ENCODE measurements around the gene ECSIT. TPM values are rescaled to one million over a fixed set of nuclear protein-coding genes. Genes with fewer than 3 reads are reported as not detected.

The ECSIT gene
- total RNA-seq, 1 experiment from 2014 or later = 52.8 TPM

DNA sequence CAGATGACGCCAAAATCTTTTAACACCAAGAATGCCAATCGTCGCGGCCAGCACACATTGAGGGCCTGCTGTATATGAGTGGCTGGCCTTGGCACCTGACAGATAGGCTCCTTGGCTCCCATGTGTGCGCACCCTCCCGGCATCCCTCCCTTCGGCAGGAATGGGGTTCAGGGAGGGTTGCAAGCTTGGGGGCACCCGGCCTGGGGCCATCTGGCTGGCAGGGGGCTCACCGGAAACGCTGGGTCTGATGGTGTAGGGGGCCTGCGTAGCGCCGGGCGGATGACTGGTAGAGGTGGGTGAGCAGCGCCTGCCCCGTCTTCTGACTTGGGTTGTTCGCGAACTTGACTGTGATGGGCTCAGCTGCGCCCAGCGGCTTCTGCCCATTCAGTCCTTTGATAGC, 71.1 kb downstream of the ECSIT start:
- TF ChIP-seq SRF (IDR thresholded peaks at IDR 0.05; ENCODE audit: low read depth) (no peak), ELF1 (IDR thresholded peaks at IDR 0.05; ENCODE audit: borderline replicate concordance, low read depth) (no peak)
- TF ChIP-seq, protein P1, sequence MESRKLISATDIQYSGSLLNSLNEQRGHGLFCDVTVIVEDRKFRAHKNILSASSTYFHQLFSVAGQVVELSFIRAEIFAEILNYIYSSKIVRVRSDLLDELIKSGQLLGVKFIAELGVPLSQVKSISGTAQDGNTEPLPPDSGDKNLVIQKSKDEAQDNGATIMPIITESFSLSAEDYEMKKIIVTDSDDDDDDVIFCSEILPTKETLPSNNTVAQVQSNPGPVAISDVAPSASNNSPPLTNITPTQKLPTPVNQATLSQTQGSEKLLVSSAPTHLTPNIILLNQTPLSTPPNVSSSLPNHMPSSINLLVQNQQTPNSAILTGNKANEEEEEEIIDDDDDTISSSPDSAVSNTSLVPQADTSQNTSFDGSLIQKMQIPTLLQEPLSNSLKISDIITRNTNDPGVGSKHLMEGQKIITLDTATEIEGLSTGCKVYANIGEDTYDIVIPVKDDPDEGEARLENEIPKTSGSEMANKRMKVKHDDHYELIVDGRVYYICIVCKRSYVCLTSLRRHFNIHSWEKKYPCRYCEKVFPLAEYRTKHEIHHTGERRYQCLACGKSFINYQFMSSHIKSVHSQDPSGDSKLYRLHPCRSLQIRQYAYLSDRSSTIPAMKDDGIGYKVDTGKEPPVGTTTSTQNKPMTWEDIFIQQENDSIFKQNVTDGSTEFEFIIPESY (IDR thresholded peaks at IDR 0.05; ENCODE audit: extremely low read depth, insufficient replicate concordance, low read length) = no peak
- TF ChIP-seq, protein P2, sequence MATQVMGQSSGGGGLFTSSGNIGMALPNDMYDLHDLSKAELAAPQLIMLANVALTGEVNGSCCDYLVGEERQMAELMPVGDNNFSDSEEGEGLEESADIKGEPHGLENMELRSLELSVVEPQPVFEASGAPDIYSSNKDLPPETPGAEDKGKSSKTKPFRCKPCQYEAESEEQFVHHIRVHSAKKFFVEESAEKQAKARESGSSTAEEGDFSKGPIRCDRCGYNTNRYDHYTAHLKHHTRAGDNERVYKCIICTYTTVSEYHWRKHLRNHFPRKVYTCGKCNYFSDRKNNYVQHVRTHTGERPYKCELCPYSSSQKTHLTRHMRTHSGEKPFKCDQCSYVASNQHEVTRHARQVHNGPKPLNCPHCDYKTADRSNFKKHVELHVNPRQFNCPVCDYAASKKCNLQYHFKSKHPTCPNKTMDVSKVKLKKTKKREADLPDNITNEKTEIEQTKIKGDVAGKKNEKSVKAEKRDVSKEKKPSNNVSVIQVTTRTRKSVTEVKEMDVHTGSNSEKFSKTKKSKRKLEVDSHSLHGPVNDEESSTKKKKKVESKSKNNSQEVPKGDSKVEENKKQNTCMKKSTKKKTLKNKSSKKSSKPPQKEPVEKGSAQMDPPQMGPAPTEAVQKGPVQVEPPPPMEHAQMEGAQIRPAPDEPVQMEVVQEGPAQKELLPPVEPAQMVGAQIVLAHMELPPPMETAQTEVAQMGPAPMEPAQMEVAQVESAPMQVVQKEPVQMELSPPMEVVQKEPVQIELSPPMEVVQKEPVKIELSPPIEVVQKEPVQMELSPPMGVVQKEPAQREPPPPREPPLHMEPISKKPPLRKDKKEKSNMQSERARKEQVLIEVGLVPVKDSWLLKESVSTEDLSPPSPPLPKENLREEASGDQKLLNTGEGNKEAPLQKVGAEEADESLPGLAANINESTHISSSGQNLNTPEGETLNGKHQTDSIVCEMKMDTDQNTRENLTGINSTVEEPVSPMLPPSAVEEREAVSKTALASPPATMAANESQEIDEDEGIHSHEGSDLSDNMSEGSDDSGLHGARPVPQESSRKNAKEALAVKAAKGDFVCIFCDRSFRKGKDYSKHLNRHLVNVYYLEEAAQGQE (IDR thresholded peaks at IDR 0.05; ENCODE audit: low read depth) = no peak
- H3K4me1 ChIP-seq (ENCODE audit: control insufficient read depth in 1 of 2, insufficient read depth in 2 of 2, low read length in 2 of 2) = no peaks in the 10 kb centered on the region
- no peaks in the 10 kb centered on the region for H3K36me3 ChIP-seq (ENCODE audit: control insufficient read depth in 1 of 2, insufficient read depth in 2 of 2, low read length in 2 of 2)
- ChIA-PET RAD21 (ENCODE audit: low non-redundant PET in 1 of 2, low total read pairs in 2 of 2, uncharacterized antibody in 2 of 2, unreplicated experiment in 2 of 2) (no interaction called here), CTCF (no interaction called here), POLR2A (no interaction called here)
- H3K79me2 ChIP-seq (ENCODE audit: insufficient read depth, low read length) = no peaks in the 10 kb centered on the region
- H3K9ac ChIP-seq (ENCODE audit: low read length) = no peak overlapping the region
- no TSS peak for BruUV-seq (replicated peaks)
- H3K4me3 ChIP-seq (replicated peaks in 1 of 2; ENCODE audit: low read depth in 1 of 2, low read length in 2 of 2) = no peak overlapping the region
- no peaks in the 10 kb centered on the region for H3K27me3 ChIP-seq (ENCODE audit: insufficient read depth, low read length)
- H3K4me2 ChIP-seq (ENCODE audit: low read length) = no peak overlapping the region
- no peaks in the 10 kb centered on the region for H4K20me1 ChIP-seq (ENCODE audit: insufficient read depth)
- H3K9me2 ChIP-seq (ENCODE audit: insufficient read depth) = no peaks in the 10 kb centered on the region
- ATAC-seq = no peak
- H2AFZ ChIP-seq (ENCODE audit: low read depth, low read length, poor library complexity, severe bottlenecking) = no peak overlapping the region
- intact Hi-C loops (cut with micrococcal nuclease) = no loop called here
- DNase-seq (ENCODE audit: low read depth, low spot score) = no peak
- H3K27ac ChIP-seq (ENCODE audit: low read depth, low read length) = no peak overlapping the region
- H3K9me3 ChIP-seq (ENCODE audit: control insufficient read depth in 1 of 2, insufficient read depth in 1 of 2, low read depth in 1 of 2, low read length in 2 of 2) = no peaks in the 10 kb centered on the region
